ENCODE data around the gene PPCS. TPM values are rescaled to one million over a fixed set of nuclear protein-coding genes. Genes with fewer than 3 reads are reported as not detected.

PPCS gene
- total RNA-seq, 2 donors from 2014 or later, result 53.0 to 63.6 TPM

DNA sequence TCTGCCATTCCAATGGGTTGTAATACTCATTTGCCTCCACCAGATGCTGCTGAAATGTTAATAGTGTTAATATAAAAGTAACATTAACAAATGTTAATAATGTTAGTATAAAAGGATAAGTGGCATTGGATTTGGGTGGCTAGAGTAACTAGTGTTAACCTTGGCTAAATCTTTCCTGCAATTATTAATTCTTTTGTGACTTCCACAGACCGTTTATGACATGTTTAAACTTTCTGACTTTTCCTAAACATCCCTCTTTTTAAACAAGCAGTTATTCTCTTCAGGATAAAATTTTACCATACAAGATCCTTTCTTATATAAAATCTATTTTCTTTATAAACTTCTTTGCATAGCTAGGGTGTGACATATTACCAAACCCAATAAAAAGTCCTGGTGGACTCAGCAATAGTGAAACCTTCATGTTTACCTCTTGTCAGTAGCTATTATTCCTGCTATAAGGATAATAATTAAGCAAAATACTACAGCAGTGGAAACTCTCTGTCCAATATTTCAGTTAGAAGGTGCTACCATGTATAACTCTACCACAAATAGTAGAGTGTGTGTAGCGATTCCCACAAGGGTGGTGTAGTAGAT is 48.3 kb downstream of the PPCS start:
- ATAC-seq (replicated peaks in 1 of 2) (no peak), DNase-seq (no peak)
- H3K4me1 Mint-ChIP-seq (ENCODE audit: low read depth), result no peaks in the 10 kb centered on the region
- no peak overlapping the region for H3K27ac Mint-ChIP-seq
- H3K27me3 Mint-ChIP-seq (ENCODE audit: low read depth), result no peaks in the 10 kb centered on the region
- H3K4me3 Mint-ChIP-seq, result no peak overlapping the region
- peaks cover 0 to 4% of the 10 kb centered on the region in 2 donors for H3K9me3 Mint-ChIP-seq
- H3K36me3 Mint-ChIP-seq (ENCODE audit: insufficient read depth in 2 of 2), result peaks cover 4 to 6% of the 10 kb centered on the region in 2 donors

DNA sequence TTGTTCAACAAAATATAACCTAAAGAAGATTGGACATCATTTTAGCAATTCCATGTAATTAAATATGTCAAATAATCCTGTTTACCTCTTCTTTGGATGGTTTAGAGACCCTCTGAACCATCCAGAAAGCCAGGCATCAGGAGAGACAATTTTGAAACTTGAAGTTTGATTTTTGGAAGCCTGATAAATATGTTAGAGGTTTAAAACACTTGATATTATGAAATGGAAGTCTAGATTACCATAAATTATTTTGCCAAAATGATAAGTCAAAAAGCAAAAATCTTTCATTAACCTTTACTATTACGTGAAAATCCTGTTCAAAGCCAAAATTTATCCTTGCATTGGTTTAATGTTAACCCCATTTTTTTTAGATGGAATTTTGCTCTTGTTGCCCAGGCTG is 50.2 kb downstream of the PPCS start:
- peaks cover 7 to 9% of the 10 kb centered on the region in 2 donors for H3K36me3 Mint-ChIP-seq (ENCODE audit: insufficient read depth in 2 of 2)
- no peak overlapping the region for H3K27ac Mint-ChIP-seq
- H3K27me3 Mint-ChIP-seq (ENCODE audit: low read depth), result no peaks in the 10 kb centered on the region
- H3K9me3 Mint-ChIP-seq, result peaks cover 0 to 5% of the 10 kb centered on the region in 2 donors
- DNase-seq, result no peak
- no peak overlapping the region for H3K4me3 Mint-ChIP-seq
- no peaks in the 10 kb centered on the region for H3K4me1 Mint-ChIP-seq (ENCODE audit: low read depth)
- ATAC-seq (replicated peaks in 1 of 2), result no peak

Other genes with a start within 250 kb of the PPCS start
- 10 to 100 TPM; 44.5 to 47.5 TPM for gene FOXJ3, start 121.3 kb upstream of the PPCS start, total RNA-seq
- 1 to 10 TPM in 1 of 2 donors, under 1 TPM in 1; 0.79 to 1.9 TPM for gene RIMKLA, start 75.8 kb upstream of the PPCS start, total RNA-seq
- gene ZMYND12, start 521 bp upstream of the PPCS start, total RNA-seq, result 1 to 10 TPM; 1.4 to 1.7 TPM
- 1 to 10 TPM; 2.7 to 3.0 TPM for gene CCDC30, start 6.7 kb downstream of the PPCS start, total RNA-seq
- gene PPIH, start 201.9 kb downstream of the PPCS start, total RNA-seq, result 10 to 100 TPM; 74.2 to 89.9 TPM
- 100 to 1,000 TPM; 486 to 615 TPM for gene YBX1, start 225.9 kb downstream of the PPCS start, total RNA-seq